GM10266 (cell line): ENCODE results near the gene PBX4.
A peak's percentile ranks its signal among the peaks of the same experiment; 100 is the strongest.
"Not testable (repeated sequence)": the region's sequence is repeated elsewhere in the genome, so short reads cannot be mapped to it uniquely, and the experiment has no call there.

Source experiments
- DNase-seq: peaks from one replicate; pipeline ENCODE4 v3.0.0; 2012; ENCODE audit errors: extremely low spot score
- TF ChIP-seq, protein P1 (sequence below): IDR thresholded peaks from 2 replicates; pipeline ENCODE4 v1.5.1; 2012; ENCODE audit warnings: mild to moderate bottlenecking, low read depth; ENCODE audit not compliant: control insufficient read depth, insufficient read depth; ENCODE audit errors: missing control alignments

Gene PBX4, protein sequence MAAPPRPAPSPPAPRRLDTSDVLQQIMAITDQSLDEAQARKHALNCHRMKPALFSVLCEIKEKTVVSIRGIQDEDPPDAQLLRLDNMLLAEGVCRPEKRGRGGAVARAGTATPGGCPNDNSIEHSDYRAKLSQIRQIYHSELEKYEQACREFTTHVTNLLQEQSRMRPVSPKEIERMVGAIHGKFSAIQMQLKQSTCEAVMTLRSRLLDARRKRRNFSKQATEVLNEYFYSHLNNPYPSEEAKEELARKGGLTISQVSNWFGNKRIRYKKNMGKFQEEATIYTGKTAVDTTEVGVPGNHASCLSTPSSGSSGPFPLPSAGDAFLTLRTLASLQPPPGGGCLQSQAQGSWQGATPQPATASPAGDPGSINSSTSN

GRCh38 chr19:19618219-19619051, at the start of gene PBX4:
PBX4 (minus strand) TSS chr19:19618687; CDS start chr19:19618629, 58 bp downstream.
- TF ChIP-seq, protein P1, sequence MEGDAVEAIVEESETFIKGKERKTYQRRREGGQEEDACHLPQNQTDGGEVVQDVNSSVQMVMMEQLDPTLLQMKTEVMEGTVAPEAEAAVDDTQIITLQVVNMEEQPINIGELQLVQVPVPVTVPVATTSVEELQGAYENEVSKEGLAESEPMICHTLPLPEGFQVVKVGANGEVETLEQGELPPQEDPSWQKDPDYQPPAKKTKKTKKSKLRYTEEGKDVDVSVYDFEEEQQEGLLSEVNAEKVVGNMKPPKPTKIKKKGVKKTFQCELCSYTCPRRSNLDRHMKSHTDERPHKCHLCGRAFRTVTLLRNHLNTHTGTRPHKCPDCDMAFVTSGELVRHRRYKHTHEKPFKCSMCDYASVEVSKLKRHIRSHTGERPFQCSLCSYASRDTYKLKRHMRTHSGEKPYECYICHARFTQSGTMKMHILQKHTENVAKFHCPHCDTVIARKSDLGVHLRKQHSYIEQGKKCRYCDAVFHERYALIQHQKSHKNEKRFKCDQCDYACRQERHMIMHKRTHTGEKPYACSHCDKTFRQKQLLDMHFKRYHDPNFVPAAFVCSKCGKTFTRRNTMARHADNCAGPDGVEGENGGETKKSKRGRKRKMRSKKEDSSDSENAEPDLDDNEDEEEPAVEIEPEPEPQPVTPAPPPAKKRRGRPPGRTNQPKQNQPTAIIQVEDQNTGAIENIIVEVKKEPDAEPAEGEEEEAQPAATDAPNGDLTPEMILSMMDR: no peak
- peak; percentile 99 for DNase-seq

DNA sequence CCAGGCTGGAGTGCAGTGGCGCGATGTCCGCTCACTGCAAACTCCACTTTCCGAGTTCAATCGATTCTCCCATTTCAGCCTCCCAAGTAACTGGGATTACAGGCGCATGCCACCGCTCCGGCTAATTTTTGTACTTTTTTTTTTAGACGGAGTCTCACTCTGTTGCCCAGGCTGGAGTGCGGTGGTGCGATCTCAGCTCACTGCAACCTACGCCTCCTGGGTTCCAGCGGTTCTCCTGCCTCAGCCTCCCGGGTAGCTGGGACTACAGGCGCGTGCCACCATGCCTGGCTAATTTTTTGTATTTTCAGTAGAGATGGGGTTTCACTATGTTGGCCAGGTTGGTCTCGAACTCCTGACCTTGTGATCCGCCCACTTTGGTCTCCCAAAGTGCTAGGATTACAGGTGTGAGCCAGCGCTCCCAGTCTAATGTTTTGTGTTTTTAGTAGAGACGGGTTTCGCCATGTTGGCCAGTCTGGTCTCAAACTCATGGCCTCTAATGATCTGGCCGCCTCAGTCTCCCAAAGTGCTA, 47.0 kb upstream of the PBX4 start:
- not testable (repeated sequence) for DNase-seq

DNA sequence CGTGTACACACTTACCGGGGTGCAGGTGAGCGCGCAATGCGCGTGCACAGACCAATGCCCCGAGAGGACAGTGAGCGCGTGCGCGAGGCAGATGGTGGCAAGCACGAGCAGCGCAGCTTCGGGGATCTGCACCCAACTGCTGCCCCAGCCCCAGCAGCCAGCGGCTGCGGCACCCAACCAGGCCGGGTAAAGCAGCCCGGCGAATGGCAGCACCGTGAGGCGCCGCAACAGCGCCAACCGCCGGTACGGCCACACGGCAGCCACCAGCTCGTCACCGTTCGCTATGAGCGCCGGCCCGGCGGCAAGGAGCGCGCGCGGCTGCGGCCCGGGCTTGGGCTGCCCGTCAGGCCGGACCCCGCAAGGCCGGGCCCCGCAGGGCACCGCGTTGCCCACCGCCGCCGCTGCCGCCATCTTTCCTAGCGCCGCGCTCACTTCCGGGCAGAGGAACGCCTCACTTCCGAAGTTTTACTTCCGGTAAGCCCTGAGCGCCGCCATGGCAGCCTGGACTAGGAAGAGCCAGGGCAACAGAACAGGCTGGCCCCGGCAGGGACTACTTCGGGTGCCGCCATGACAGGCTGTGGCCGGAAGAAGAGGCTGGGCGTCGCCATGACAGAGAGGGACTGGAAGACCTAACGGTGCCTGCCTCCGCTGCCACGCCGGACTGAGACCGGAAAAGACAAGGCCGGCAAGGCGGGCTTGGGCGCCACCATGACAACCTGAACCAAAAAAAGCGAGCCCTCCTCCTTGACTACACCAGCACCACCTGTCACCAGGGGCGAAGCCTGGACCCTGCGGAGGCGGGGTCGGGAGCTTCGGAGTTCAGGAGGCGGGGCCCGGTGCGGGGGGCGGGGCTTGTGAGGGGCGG, 45.0 kb upstream of the PBX4 start, which contains the start of gene ATP13A1:
Gene ATP13A1 (minus strand): TSS at position 421 of the 865 bp plus-strand sequence. CDS start 10 bp downstream, at position 411.
- DNase-seq: peak; percentile 91
- TF ChIP-seq, protein P1: peak; percentile 43

DNA sequence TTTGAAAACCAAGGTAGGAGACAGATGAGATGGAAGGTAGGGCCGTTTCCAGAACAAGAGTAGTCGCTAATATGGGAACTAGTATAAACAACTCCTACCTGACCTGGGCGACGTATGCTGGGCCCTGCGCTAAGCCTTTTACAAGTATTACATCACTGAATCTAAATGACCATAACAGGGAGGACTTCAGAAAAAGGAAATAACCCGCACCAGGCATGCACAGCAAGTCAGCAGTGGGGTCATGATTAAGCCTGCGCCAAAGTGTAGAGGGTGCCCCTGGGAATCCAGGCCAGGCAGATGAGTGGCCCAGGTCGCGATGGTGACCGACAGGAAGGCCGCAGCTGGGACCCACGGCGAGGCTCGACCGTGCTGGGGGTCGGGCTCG, 44.4 kb upstream of the PBX4 start:
- DNase-seq: no peak
- TF ChIP-seq, protein P1: no peak

GRCh38 chr19:19662344-19662743, 43.9 kb upstream of the PBX4 start:
- DNase-seq: no peak
- TF ChIP-seq, protein P1: no peak

DNA sequence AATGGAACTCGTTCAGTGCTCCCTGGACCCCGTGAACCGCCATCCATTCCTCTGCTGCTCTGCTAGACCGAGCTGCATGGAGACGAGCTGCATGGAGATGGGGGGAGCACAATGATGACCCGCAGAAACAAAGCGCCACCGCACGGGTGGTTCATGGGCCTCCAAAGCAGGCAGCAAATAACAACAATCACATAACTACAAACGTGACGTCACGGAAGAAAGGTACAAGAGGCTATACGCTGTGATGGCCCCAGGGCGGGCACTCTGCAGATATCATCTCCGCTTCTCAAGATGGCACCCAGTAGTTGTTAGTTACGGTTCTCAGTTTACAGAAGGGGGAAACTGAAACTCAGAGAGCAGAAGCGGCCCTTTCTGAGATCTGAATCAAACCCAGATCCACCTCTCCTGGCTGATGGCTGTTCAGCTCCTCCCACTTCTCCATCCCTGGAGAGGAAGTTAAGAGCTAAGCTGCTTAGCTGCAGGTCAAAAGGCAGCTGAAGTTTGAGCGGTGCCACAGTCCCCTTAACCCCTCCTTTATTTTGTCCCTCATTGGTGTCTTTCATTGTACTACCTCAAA, 43.3 kb upstream of the PBX4 start:
- peak; percentile 79 for DNase-seq

More for the DNA sequence above, 43.3 kb upstream of the PBX4 start:
- TF ChIP-seq, protein P1: no peak
